DMS114 treated with DMSO at 0.1 percent for 48 hours (cell line): ENCODE measurements around the gene RPGRIP1L.

Source experiments
- DNase-seq: peaks from one replicate; lab custom pipeline; 2025; ENCODE audit not compliant: unreplicated experiment; lab: John Stamatoyannopoulos, UW

The RPGRIP1L gene

DNA sequence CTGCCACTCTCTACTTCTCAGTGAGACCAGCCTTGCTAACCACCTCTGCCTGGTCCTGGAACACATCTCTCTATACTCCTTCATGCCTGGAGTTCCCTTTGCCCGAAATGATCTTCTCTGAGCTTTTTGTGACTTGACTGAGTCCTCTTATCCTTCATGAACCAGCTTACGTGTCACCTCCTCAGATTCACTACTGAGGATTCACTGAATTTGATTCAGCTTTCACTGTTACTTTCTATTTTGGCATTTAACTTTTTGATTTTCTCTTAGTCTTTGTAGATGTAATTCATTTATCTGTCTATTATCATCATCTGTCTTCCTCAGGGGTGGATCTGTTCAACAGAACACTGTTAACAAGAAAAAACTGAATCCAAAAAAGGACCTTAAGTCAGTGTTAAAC is 95.6 kb downstream of the RPGRIP1L start:
- no peak for DNase-seq

DNA sequence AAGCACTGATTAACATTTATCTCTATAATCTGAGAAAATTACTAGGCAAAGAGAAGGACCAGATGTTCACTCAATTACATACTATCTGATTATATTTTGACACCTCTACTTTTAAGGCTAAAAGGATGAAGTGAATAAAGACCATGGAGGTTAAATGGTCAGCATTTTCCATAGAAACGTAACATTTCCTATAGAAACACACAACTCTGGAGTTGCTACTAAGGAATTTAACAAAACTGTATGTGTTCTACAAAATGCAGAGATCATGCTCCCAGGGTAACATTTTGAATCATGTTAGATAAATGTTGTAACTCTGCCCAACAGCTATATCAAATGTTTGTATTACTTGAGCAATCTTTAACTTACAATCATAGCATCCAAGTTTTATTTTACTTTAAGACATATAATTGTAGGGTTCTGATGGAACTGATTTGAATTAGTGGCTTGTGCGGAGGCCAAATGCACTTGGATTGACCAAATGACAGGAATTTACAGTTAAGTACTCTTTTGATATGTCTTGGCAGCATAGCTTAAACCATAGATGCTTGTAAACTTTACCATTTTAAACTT is 97.7 kb downstream of the RPGRIP1L start:
- no peak for DNase-seq

DNA sequence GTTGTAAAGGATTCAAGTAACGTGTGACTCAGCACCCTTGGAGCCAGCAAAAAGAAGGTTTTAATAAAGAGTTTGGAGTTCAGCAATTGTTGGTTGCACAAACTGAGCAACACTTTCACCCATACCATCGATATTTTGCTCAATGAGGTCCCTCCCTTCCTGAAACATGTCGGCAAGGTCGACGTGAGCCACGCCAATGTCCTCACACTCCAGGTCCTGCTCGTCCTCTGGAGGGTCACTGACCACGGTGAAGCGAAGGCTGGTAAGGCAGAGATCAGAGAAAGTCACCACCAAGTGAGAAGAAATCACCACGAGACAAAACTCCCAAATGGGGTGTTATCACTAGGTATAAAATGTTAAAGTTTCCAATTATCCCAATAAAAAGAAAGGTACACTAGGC is 98.3 kb downstream of the RPGRIP1L start:
- no peak for DNase-seq

GRCh38 chr16:53601961-53602360 is 101.7 kb downstream of the RPGRIP1L start:
- no peak for DNase-seq

- no peak for DNase-seq
Observed at GRCh38 chr16:53600616-53601015, 103.0 kb downstream of the RPGRIP1L start.

DNA sequence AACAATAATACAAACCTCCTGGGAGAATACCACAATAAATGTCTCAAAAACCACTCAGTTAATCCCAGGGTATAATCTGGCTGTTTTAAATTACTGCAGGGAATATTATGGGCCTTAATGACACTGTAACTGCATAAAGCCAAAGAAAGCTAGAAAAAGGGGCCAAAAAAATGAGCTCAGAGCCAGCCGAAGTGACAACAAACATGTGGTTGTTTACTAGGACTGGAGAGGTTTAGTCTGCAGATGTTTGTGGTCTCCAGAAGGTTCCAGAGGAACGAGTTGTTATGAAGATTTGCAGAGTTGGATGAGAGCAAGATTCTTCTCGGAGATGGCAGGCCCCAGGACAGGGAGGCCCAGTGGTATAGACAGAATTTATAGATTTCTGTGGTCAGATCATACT is 103.5 kb downstream of the RPGRIP1L start:
- DNase-seq = no peak

DNA sequence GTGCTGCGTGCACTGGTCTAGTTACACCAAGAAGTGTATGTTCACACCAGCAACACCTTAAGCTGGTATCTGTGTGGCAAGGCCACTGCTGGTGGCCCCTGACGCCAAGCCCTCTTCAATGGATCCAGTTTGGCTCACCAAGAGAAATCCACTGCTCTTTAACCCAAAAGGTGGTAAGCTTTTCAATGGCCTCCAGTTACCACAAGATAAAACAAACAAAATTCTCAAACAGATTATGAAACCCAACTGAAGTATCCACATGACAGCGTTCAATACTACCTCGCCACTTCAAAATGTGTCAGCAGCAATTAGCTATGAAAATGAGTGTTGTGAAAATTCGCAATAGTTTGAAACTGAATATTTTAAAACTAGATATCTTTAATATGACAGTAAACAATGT is 104.1 kb downstream of the RPGRIP1L start:
- no peak for DNase-seq

- DNase-seq = no peak
Observed at GRCh38 chr16:53598511-53599275, 105.0 kb downstream of the RPGRIP1L start.

DNA sequence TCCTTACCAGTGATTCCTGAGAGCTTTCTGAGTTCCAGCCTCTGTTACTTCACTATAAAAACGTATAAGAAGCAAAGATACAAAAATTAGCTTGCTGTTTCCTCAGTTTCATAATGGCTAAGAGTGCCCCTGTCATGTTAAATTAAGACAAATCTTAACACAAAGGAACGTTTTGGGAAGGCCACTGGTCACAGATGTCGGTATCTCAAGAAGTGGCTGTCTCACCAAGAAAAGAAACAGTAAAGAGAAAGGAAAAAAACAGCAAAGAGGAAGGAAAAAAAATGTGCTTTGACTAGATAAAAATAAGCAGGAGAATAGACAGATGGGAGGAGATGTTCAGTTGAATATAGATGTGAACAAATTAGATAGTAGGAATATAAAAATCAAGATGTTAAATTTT is 105.9 kb downstream of the RPGRIP1L start:
- DNase-seq = no peak

- no peak for DNase-seq
Observed at GRCh38 chr16:53588081-53588648, 115.5 kb downstream of the RPGRIP1L start.

DNA sequence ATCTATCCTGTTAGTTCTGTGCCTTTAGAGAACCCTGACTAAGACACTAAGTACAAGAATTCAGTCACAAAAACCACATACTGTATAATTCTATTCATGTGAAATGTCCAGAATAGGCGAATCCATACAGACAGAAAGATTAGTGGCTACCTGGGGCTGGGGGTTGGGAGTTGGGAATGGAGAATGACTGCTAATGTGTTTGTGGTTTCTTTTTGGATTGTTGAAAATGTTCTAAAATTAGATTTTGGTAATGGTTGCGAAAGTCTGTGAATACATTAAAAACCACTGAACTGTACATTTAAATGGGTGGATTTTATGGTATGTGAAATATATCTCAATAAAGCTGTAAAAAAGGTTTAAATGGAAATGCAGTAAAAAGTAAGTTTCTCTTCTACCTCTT is 120.3 kb downstream of the RPGRIP1L start:
- no peak for DNase-seq

GRCh38 chr16:53581784-53582183 is 121.9 kb downstream of the RPGRIP1L start:
- DNase-seq = no peak

DNA sequence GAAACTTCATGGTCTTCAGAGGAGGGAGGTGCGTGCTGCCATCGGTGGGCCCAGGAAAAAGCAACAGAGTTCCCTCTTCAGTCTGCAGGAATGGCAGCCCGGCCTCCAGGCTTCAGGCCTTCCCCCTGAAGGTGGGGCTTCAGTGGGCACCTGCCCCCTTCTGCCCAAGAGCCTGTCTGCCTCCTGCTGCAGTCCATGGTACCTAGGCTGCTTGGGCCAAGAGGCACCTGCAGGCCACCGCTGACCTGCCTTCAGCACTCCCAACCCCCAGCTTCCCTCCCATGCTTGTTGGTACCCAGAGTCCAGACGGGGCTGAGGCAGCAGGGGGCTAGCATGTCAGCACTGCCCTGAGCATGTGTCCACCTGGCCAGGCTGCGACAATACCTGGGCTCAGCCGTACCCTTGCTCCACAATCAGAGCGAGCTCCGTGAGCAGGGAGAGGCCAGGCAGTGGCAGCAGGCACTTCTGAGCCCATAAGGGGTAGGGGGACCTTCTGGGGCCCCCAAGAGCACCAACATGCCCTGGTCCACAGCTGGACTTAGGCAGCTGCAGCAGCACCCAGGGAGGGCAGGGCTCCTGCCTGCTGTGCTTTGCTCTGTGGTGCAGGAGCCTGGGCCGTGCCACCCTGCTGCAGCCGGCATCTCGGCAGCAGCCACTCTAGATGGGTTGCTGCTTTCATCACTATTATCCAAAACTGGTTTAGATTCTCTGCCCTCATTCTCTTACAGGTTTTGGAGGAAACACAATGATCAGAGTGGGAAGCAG is 123.4 kb downstream of the RPGRIP1L start:
- no peak for DNase-seq

DNA sequence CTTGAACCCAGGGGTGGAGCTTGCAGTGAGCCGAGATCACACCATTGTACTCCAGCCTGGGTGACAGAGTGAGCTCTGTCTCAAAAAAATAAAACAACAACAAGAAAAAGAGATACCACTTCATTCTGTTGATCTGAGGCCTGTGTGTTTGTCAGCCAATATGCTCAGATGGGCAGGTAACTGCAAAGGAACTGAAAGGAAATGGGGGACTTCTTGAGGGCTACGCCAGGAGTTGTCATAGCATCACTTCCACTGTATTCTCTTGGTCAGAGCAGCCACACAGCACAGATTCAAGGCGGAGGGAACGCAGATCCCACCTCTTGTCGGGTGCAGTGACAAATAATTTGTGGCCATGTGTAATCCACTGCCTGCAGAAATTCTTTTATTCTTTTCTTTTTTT is 126.8 kb downstream of the RPGRIP1L start:
- no peak for DNase-seq

- DNase-seq = no peak
Observed at GRCh38 chr16:53576210-53576609, 127.4 kb downstream of the RPGRIP1L start.

GRCh38 chr16:53571763-53572162 is 131.9 kb downstream of the RPGRIP1L start:
- no peak for DNase-seq

GRCh38 chr16:53566552-53567245 is 137.0 kb downstream of the RPGRIP1L start:
- no peak for DNase-seq

- no peak for DNase-seq
Observed at GRCh38 chr16:53565296-53565863, 138.3 kb downstream of the RPGRIP1L start.

DNA sequence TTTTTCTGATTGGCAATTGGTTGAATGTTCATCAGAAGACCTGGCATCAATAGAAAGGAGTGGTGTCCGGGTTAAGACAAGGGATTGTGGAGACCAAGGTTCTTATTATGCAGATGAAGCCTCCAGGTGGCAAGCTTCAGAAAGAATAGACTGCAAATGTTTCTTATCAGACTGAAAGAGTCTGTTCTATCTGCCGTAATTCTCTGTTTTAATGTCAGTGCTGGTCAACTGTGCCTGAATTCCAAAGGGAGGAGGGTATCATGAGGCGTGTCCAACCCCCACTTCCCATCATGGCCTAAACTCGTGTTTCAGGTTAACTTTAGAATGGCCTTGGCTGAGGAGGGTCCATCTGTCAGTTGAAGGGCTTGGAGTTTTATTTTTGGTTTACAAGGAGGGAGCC is 140.2 kb downstream of the RPGRIP1L start:
- DNase-seq = no peak

DNA sequence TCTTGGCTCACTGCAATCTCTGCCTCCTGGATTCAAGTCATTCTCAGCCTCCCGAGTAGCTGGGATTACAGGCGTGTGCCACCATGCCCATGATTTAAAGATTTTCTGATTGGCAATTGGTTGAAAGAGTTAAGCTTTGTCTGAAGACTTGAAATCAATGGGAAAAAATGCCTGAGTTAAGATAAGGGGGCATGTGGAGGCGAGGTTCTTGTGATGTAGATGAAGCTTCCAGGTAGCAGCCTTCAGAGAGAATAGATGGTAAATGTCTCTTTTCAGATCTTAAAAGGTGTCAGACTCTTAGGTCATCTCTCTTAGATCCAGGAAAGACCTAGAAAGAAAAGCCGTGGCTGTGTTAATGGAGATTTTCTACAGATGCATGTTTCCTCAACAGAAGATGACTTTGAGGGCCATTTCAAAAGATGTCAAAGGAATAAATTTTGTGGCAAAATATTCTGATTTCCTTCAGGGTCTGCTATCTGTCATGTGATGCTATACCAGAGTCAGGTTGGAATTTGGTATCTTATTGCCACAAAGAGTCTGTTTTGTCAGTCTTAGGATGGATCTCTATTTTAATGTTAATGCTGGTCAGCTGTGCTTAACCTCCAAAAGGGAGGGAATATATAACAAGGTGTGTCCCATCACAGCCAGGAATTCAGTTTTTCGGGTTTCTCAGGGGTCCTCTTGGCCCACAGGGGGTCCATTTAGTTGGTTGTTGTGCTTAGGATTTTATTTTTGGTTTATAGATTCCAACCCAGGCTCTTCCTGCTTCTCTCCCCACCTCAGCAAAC is 142.4 kb downstream of the RPGRIP1L start:
- DNase-seq = no peak
